ENCODE measurements around the gene DCX.
"Not testable (repeated sequence)": the region's sequence is repeated elsewhere in the genome, so short reads cannot be mapped to it uniquely, and the experiment has no call there.

GRCh38 chrX:111346150-111346549 lies 65.8 kb downstream of the DCX start:
- not testable (repeated sequence) for TF ChIP-seq EZH2 (IDR thresholded peaks at IDR 0.05; ENCODE audit: insufficient read depth, poor library complexity, severe bottlenecking); EZH2phosphoT487 (IDR thresholded peaks at IDR 0.05; ENCODE audit: insufficient read depth, low read depth)
